HK-2 (cell line): ENCODE results near the gene LRMDA.
"Not testable (repeated sequence)": the region's sequence is repeated elsewhere in the genome, so short reads cannot be mapped to it uniquely, and the experiment has no call there.

Source experiments
- DNase-seq: peaks from one replicate; pipeline ENCODE4 v3.0.0-alpha.2; 2018; ENCODE audit not compliant: unreplicated experiment

LRMDA gene

DNA sequence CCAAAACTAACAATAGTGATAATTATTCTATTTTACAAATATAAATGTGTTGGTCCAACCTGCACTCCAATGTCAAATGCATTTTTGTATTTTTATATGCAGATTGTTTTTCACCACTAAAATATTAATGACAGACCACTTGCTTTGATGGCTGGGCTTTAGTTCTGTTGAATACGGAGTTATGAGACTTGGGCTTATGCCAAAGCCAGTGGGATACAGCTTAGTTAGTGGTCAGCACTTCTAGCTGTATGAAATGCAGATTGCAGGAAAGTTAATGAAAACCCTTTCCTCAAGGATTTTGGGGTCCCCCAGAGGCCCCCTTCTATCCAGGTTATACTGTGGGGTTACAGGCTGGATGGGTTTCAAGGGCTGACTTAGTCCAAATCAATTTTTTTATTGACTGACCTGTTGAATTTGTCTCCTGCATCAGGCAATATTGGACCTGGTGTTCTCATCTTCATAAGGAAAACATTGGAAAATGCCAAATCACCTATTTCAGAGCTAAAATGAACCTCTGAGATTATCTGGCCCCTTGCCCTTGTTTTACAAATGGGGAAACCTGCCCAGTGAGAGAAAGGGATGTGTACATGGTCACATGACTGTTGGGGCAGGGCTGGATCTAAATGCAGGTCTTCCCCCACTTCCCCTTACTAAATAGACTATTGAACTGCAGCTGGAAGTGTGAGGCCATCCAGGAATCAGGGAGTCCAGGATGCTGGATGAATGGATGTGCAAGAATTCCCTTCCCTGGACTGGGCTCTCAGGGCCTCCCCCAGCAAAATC lies 1120.9 kb downstream of the LRMDA start:
- no peak for DNase-seq

DNA sequence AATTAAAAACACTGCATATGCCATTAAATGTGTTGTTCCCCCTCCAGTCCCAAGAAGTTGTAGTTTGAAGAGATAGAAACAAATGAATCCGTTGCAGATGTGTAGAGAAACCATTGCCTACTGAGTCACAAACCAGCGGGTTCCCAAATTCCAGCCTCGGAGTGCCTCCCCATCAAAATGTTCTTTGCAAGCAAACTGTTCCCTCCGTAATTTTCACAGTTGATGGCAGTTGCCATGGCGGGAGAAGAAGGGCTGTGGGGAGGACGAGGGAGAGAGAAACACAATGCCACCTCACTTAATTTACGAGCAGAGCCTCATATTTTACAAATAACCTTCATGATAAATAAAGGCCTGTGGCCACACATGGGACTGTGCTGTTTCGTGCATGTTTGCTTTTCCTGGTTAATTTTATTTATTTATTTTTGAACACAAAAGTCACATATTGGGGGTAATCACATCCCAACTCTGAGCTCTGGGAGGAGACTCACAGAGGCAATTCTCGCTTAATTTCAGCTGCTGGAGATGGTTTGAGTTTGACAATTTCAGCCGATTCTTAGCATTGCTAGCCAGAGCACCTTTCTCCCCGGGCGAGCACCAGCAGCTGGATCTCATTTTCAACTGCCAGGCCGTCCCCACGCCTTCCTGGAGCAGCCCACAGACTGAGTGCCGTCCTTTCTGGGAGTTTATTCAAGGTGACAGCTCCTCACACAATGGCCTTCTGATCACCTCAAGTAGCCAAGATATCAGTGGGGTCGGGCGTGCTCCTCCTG lies 1122.0 kb downstream of the LRMDA start:
- no peak for DNase-seq

DNA sequence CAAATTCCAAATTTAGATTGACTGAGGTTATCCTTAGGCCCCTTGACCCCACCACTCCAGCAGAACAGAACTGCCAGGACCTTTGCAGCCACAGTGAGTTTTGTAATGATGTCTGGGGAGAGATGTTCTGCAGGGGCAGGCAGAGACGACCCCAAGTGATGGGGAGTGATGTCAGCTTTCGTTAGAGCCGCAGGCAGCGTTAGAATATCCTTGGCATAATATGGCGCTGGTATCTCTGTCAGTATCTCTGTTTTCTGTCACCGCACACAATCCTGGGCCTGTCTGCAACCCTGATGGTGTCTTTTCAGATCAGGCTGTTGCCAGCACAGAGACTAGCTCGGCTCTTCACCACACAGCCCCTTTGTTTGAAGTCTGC lies 1122.6 kb downstream of the LRMDA start:
- no peak for DNase-seq

DNA sequence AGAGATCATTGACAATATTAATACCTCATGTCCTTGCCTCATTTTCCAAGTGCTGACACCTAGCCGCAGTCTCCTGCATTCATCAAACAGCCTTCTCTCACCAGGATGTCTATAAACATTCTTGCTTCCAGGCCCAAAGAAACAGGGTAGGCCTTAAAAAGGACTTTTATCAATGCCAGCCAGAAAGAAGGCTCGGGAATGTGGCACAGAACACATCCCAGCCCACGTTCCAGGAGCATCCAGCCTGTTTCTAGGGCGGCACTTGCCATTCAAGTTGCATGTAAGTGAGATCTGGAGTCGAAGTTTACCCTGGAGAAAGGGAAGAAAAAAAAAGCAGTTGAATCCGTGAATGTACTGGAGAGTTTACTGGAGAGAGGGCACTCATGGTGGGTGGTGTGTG lies 1123.1 kb downstream of the LRMDA start:
- no peak for DNase-seq

GRCh38 chr10:76555067-76555670 lies 1123.7 kb downstream of the LRMDA start:
- no peak for DNase-seq

GRCh38 chr10:76557366-76557765 lies 1125.9 kb downstream of the LRMDA start:
- no peak for DNase-seq

DNA sequence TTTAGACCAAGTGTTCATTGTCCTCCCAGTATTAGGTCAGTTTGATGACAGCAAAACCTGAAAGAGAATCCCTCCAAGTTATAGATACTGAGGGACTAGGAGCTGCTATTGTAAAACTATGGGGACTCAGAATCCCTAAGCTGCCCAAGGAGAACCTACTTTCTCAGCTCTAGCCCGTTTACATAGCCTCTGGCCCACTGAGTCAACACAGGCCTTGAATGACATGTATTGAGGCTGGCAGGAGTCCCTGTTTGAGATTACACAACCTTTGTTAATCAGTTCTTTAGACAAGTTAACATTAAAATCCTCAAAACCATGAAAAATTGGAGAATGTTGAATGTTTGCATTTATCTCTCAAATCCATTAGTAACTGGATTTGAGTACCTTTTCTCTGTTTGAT lies 1127.2 kb downstream of the LRMDA start:
- DNase-seq: no peak

- no peak for DNase-seq
These were observed 1127.8 kb downstream of the LRMDA start for GRCh38 chr10:76558996-76559891.

GRCh38 chr10:76559892-76560220 lies 1128.4 kb downstream of the LRMDA start:
- no peak for DNase-seq

GRCh38 chr10:76560338-76560737 lies 1128.9 kb downstream of the LRMDA start:
- no peak for DNase-seq

- no peak for DNase-seq
These were observed 1131.9 kb downstream of the LRMDA start for GRCh38 chr10:76563286-76563685.

DNA sequence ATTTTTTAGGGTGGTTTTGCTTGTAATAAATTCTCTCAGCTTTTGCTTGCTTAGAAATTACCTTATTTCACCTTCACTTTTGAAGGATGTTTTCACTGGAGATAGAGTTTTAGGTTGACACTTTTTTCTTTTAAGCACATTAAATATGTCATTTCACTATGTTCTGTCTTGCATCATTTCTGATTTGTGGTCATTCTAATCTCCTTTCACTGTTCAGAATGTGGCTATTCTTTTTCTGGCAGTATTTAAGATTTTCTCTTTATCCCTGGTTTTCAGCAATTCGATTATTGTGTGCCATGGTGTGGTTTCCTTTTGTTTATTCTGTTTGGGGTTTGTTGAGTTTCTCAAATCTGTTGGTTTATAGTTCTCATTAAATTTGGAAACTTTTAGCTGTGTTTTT lies 1140.6 kb downstream of the LRMDA start:
- no peak for DNase-seq

DNA sequence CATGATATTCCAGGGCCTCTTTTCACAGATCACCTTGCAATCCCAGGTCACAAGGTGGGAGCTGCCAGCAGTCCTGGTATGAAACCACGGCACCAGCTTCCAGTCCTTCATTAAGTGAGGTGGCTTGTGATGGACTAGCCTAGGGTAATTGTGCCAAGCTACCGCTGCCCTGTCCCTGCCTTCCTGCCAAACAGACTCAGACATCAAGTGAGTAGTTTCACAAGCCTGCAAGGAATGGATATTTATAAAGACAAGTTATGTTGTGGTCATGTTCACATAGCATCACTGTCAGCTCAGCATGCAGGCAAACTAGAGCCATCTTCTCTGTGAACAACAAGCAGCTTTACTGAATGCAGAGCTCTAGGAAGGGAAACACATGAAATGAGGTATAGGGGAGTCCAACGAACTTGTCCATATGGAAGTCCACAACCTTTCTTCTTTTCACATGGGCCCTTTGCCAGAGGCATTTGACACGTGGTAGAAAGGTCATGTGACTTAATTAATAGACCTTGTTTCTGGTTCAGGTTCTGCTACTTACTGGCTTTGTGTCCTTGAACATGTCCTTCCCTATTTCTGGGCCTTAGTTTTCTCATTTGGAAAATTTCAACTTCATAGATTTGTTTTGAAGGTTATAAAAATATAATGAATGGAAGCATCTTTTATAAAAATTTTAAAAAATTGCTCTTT lies 1145.0 kb downstream of the LRMDA start:
- DNase-seq: no peak

- no peak for DNase-seq
These were observed 1146.0 kb downstream of the LRMDA start for GRCh38 chr10:76577455-76577854.

- DNase-seq: no peak
These were observed 1150.3 kb downstream of the LRMDA start for GRCh38 chr10:76581506-76582256.

DNA sequence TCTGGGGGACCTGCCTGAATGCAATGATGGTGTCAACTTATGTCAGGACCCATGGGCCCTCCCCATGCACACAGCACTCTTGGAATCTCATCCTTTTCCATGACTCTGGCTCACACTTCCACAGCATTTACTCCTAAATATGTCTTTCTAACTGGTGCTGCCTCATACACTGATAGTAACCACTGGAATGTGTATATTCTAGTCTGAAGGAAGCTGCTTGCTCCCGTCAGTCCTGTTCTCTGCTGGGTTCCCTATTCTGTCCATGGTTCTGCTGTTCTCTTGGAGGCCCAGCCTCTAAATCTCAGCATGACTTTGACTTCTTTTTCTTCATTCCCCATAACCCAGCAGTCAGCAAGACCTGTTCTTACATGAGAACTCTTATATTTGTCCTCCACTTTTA lies 1151.1 kb downstream of the LRMDA start:
- DNase-seq: no peak

GRCh38 chr10:76583711-76584161 lies 1152.3 kb downstream of the LRMDA start:
- DNase-seq: peak; percentile 41

DNA sequence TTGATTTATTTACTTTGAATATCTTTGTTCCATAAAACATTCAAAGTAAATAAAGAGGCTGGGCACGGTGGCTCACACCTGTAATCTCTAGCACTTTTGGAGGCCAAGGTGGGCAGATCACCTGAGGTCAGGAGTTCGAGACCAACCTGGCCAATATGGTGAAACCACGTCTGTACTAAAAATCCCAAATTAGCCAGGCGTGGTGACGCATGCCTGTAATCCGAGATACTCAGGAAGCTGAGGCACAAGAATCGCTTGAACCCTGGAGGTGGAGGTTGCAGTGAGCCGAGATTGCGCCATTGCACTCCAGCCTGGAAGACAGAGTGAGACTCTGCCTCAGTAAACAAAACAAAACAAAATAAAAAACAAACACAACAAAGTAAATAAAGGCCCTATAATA lies 1153.0 kb downstream of the LRMDA start:
- not testable (repeated sequence) for DNase-seq
